Measurements from ENCODE around the gene LILRA5. TPM values are rescaled to one million over a fixed set of nuclear protein-coding genes. Genes with fewer than 3 reads are reported as not detected.

LILRA5 gene
- total and polyA plus RNA-seq, 2 of the 8 experiments (the other 6 are each of a cell fraction or from before 2014, with no cell fraction given) = not detected

DNA sequence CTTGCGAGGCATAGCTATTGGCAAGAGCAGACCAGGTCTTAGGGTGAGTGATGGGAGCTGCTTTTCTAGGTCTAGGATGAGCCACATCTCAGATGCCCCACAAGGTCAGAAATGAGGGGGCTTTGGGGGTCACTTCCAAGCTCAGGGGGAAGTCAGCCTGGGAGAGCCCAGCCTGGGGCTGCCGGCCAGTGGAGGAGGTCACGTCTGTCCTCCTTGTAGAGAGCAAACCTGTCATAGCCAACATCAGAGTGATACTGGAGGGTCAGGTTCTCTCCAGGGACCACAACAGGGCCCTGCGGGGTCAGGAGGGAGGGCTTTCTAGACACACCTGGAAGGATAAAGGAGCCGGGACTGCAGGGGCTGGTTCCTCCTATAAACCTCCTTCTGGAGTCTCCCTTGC lies 2.4 kb downstream of the LILRA5 start:
- Histone ChIP-seq H3K79me1 (ENCODE audit: low read depth, low read length) (no peaks in the 10 kb centered on the region), H2BK20ac (ENCODE audit: low read length) (no peak overlapping the region), H3K4me3 (ENCODE audit: extremely low read depth in 1 of 4, insufficient read depth in 2 of 4, low read depth in 3 of 4, low read length in 4 of 4) (no peak overlapping the region), H3K79me2 (ENCODE audit: control insufficient read depth in 1 of 2, insufficient read depth in 2 of 2, low read length in 2 of 2) (no peaks in the 10 kb centered on the region), H3K9me3 (ENCODE audit: insufficient read depth in 2 of 2, low read depth in 1 of 2, low read length in 1 of 2) (no peaks in the 10 kb centered on the region), H2BK15ac (ENCODE audit: low read length) (no peak overlapping the region), H3K36me3 (ENCODE audit: control insufficient read depth in 2 of 4, insufficient read depth in 4 of 4, low read length in 3 of 4) (no peaks in the 10 kb centered on the region), H3K23ac (ENCODE audit: insufficient read length) (no peak overlapping the region), H3K56ac (replicated peaks; ENCODE audit: insufficient read length, low read depth, low read length) (no peak overlapping the region), H3K4me2 (ENCODE audit: insufficient read depth in 1 of 2, low read depth in 2 of 2, low read length in 2 of 2) (no peak overlapping the region), H3K18ac (ENCODE audit: extremely low read depth, low read length) (no peak overlapping the region), H2AK5ac (ENCODE audit: low read depth, low read length) (no peak overlapping the region), H2BK5ac (ENCODE audit: low read depth, low read length) (no peak overlapping the region), H4K5ac (ENCODE audit: insufficient read length, low read depth, low read length) (no peak overlapping the region), H3K14ac (ENCODE audit: insufficient read length) (no peak overlapping the region), H4K91ac (replicated peaks; ENCODE audit: insufficient read length, low read length) (no peak overlapping the region), H4K20me1 (replicated peaks in 1 of 2; ENCODE audit: control insufficient read depth in 1 of 2, insufficient read depth in 2 of 2, low read length in 2 of 2) (peaks cover 0 to 1% of the 10 kb centered on the region in 2 experiments), H3K27ac (ENCODE audit: low read depth, low read length) (no peak overlapping the region), H2BK120ac (replicated peaks; ENCODE audit: low read depth, low read length) (no peak overlapping the region), H2BK12ac (ENCODE audit: low read depth, low read length) (no peak overlapping the region), H3K27me3 (replicated peaks in 1 of 4; ENCODE audit: control insufficient read depth in 3 of 4, extremely low read depth in 1 of 4, insufficient read depth in 3 of 4, low read length in 3 of 4) (no peaks in the 10 kb centered on the region), H4K8ac (ENCODE audit: extremely low read depth, insufficient read depth, low read length) (no peak overlapping the region), H3K9ac (replicated peaks in 1 of 4; ENCODE audit: extremely low read depth in 1 of 4, low read depth in 3 of 4, low read length in 3 of 4) (no peak overlapping the region), H3K4ac (replicated peaks; ENCODE audit: insufficient read length, low read depth, low read length) (no peak overlapping the region), H2AFZ (ENCODE audit: low read length) (no peak overlapping the region), H3K4me1 (replicated peaks in 1 of 4; ENCODE audit: control insufficient read depth in 3 of 4, insufficient read depth in 4 of 4, low read length in 3 of 4) (no peaks in the 10 kb centered on the region), H3K23me2 (ENCODE audit: low read depth, low read length) (no peaks in the 10 kb centered on the region)
- CTCF ChIA-PET (ENCODE audit: partially characterized antibody) = interaction anchor here (0.6 to 1.4 kb wide), 3 partner anchors 17 to 81 kb away, joined by 3 to 5 read pairs (median 4); no protein-coding TSS in a partner anchor
- WGBS, 2 experiments (ENCODE audit: extremely low coverage in 1 of 2, insufficient coverage in 1 of 2, insufficient read length in 1 of 2, insufficient replicate concordance in 2 of 2, low coverage in 1 of 2, low lambda C conversion rate in 2 of 2, missing lambda C conversion rate in 1 of 2) = 66% methylated on average over 5 of the region's 5 CpGs; no CpG with 5 or more reads in 1 of the 2 experiments
- DNase-seq (ENCODE audit: low read depth in 1 of 2, low spot score in 2 of 2) (no peak), FAIRE-seq (no peak)
- POLR2A ChIA-PET (ENCODE audit: partially characterized antibody) = interaction anchor here (0.7 to 1.3 kb wide), 3 partner anchors 99 to 110 kb away, joined by 3 to 4 read pairs (median 3); no protein-coding TSS in a partner anchor
- no peak for TF ChIP-seq GTF2F1 (IDR thresholded peaks at IDR 0.05; ENCODE audit: borderline replicate concordance, low read depth, low read length)
- no peak for TF ChIP-seq TBP (IDR thresholded peaks at IDR 0.05; ENCODE audit: low read depth, low read length)
- TF ChIP-seq PHF8 (conservative IDR thresholded peaks at IDR 0.05; ENCODE audit: low read depth, low read length) = no peak
- TF ChIP-seq POU5F1 (IDR thresholded peaks at IDR 0.05; ENCODE audit: low read depth, low read length) = no peak
- no peak for TF ChIP-seq TCF12 (IDR thresholded peaks at IDR 0.05; ENCODE audit: low read depth, low read length)
- no peak for TF ChIP-seq RBBP5 (IDR thresholded peaks at IDR 0.05; ENCODE audit: borderline replicate concordance, low read depth, low read length)
- TF ChIP-seq ZNF274 (IDR thresholded peaks at IDR 0.05; ENCODE audit: borderline replicate concordance, extremely low read depth, low read length) = no peak
- TF ChIP-seq POLR2A (IDR thresholded peaks at IDR 0.05; ENCODE audit: control extremely low read depth in 1 of 2, low read depth in 2 of 2, low read length in 2 of 2) = no peak
- TF ChIP-seq SIN3A (conservative IDR thresholded peaks at IDR 0.05 in 1 of 2, IDR thresholded peaks at IDR 0.05 in 1 of 2; ENCODE audit: low read depth in 1 of 2, low read length in 2 of 2) = no peak
- TF ChIP-seq CBX8 (IDR thresholded peaks at IDR 0.05; ENCODE audit: borderline replicate concordance, low read depth, low read length) = no peak
- TF ChIP-seq CTCF (IDR thresholded peaks at IDR 0.05; ENCODE audit: control extremely low read depth in 1 of 3, insufficient read depth in 1 of 3, low read depth in 1 of 3, low read length in 3 of 3) = no peak
- no peak for TF ChIP-seq RFX5 (IDR thresholded peaks at IDR 0.05; ENCODE audit: borderline replicate concordance, low read depth, low read length)

All from H1 (cell line).